ENCODE data around the gene NOTCH1. TPM values are rescaled to one million over a fixed set of nuclear protein-coding genes. Genes with fewer than 3 reads are reported as not detected.

NOTCH1 gene
- polyA plus RNA-seq, 1 donor from 2014 or later, result 0.15 TPM

- Histone ChIP-seq H3K27me3 (ENCODE audit: insufficient read depth, low read depth, low read length) (no peaks in the 10 kb centered on the region), H3F3A (ENCODE audit: insufficient read depth, low read length, poor library complexity, severe bottlenecking) (no peaks in the 10 kb centered on the region), H2AFZ (ENCODE audit: low read depth, low read length) (no peak overlapping the region), H3K36me3 (ENCODE audit: insufficient read depth, low read length) (peaks cover 2% of the 10 kb centered on the region), H3K9me2 (ENCODE audit: insufficient read depth, low read length) (no peaks in the 10 kb centered on the region), H3K4me3 (ENCODE audit: low read length) (no peak overlapping the region), H4K20me1 (ENCODE audit: insufficient read depth) (peaks cover 7% of the 10 kb centered on the region), H3K4me2 (ENCODE audit: low read length) (no peak overlapping the region), H3K9me3 (ENCODE audit: low read length) (no peaks in the 10 kb centered on the region), H3K9ac (ENCODE audit: low read length) (no peak overlapping the region), H3K27ac (ENCODE audit: low read length) (no peak overlapping the region), H3K79me2 (replicated peaks; ENCODE audit: insufficient read depth, low read length) (peaks cover 15% of the 10 kb centered on the region)
- TF ChIP-seq MXI1 (conservative IDR thresholded peaks at IDR 0.05; ENCODE audit: poor library complexity, severe bottlenecking), result no peak
- TF ChIP-seq RAD21 (conservative IDR thresholded peaks at IDR 0.05), result no peak
- no peak for TF ChIP-seq TAF1 (IDR thresholded peaks at IDR 0.05; ENCODE audit: low read depth)
- TF ChIP-seq EP300 (conservative IDR thresholded peaks at IDR 0.05; ENCODE audit: poor library complexity, severe bottlenecking), result no peak
- no peak for TF ChIP-seq REST (IDR thresholded peaks at IDR 0.05; ENCODE audit: borderline replicate concordance)
- TF ChIP-seq SMC3 (conservative IDR thresholded peaks at IDR 0.05; ENCODE audit: poor library complexity), result no peak
- no peak for TF ChIP-seq CTCF (IDR thresholded peaks at IDR 0.05; ENCODE audit: poor library complexity, severe bottlenecking)
- no peak for TF ChIP-seq POLR2AphosphoS5 (IDR thresholded peaks at IDR 0.05)
- no peak for TF ChIP-seq EZH2 (IDR thresholded peaks at IDR 0.05; ENCODE audit: borderline replicate concordance, insufficient read depth, low read length, poor library complexity, severe bottlenecking)
Measured at GRCh38 chr9:136472640-136473353, 73.1 kb downstream of the NOTCH1 start.

GRCh38 chr9:136471802-136472487 lies 73.9 kb downstream of the NOTCH1 start:
- TF ChIP-seq REST (IDR thresholded peaks at IDR 0.05; ENCODE audit: borderline replicate concordance) (no peak), EP300 (conservative IDR thresholded peaks at IDR 0.05; ENCODE audit: poor library complexity, severe bottlenecking) (no peak), POLR2AphosphoS5 (IDR thresholded peaks at IDR 0.05) (no peak), EZH2 (IDR thresholded peaks at IDR 0.05; ENCODE audit: borderline replicate concordance, insufficient read depth, low read length, poor library complexity, severe bottlenecking) (no peak), SMC3 (conservative IDR thresholded peaks at IDR 0.05; ENCODE audit: poor library complexity) (no peak), MXI1 (conservative IDR thresholded peaks at IDR 0.05; ENCODE audit: poor library complexity, severe bottlenecking) (no peak), RAD21 (conservative IDR thresholded peaks at IDR 0.05) (no peak), CTCF (IDR thresholded peaks at IDR 0.05; ENCODE audit: poor library complexity, severe bottlenecking) (no peak), TAF1 (IDR thresholded peaks at IDR 0.05; ENCODE audit: low read depth) (no peak)
- peaks cover 10% of the 10 kb centered on the region for H3K79me2 ChIP-seq (replicated peaks; ENCODE audit: insufficient read depth, low read length)
- H3K4me2 ChIP-seq (ENCODE audit: low read length), result no peak overlapping the region
- no peak overlapping the region for H2AFZ ChIP-seq (ENCODE audit: low read depth, low read length)
- H3K36me3 ChIP-seq (ENCODE audit: insufficient read depth, low read length), result peaks cover 4% of the 10 kb centered on the region
- H3K9me3 ChIP-seq (ENCODE audit: low read length), result no peaks in the 10 kb centered on the region
- no peaks in the 10 kb centered on the region for H3K9me2 ChIP-seq (ENCODE audit: insufficient read depth, low read length)
- H4K20me1 ChIP-seq (ENCODE audit: insufficient read depth), result peaks cover 7% of the 10 kb centered on the region
- no peaks in the 10 kb centered on the region for H3F3A ChIP-seq (ENCODE audit: insufficient read depth, low read length, poor library complexity, severe bottlenecking)
- no peak overlapping the region for H3K27ac ChIP-seq (ENCODE audit: low read length)
- H3K27me3 ChIP-seq (ENCODE audit: insufficient read depth, low read depth, low read length), result no peaks in the 10 kb centered on the region
- H3K9ac ChIP-seq (ENCODE audit: low read length), result no peak overlapping the region
- no peak overlapping the region for H3K4me3 ChIP-seq (ENCODE audit: low read length)
